WTC11 (cell line): Measurements from ENCODE around the gene PCID2. TPM values are rescaled to one million over a fixed set of nuclear protein-coding genes. Genes with fewer than 3 reads are reported as not detected.

Experiments used
- ATAC-seq: fragments of 200-7000 bp; cut with Tn5 transposase; 2 replicates; pipeline ENCODE4 v1.10.0; 2021; ENCODE audit warnings: mild to moderate bottlenecking, moderate library complexity
- CTCF ChIA-PET: fragments of 300-600 bp; sonication (Branson Sonifier 250); formaldehyde crosslinking; loops from one replicate; lab custom pipeline; 2021; ENCODE audit warnings: antibody characterized with exemption; lab: Charles Lee
- POLR2A ChIA-PET: fragments of 350-600 bp; sonication (Branson Sonifier 250); formaldehyde crosslinking; loops from one replicate; lab custom pipeline; 2021; ENCODE audit warnings: antibody characterized with exemption; lab: Charles Lee
- DNase-seq: peaks from one replicate; pipeline ENCODE4 v3.0.0; 2021; ENCODE audit warnings: low spot score
- H3K27ac Mint-ChIP-seq: 2 replicates; pipeline ENCODE4 v1.8.0; 2021; ENCODE audit warnings: mixed read lengths
- H3K27me3 Mint-ChIP-seq: 2 replicates; pipeline ENCODE4 v1.8.0; 2021; ENCODE audit warnings: low read depth, mild to moderate bottlenecking, moderate library complexity, mixed read lengths
- H3K36me3 Mint-ChIP-seq: 2 replicates; pipeline ENCODE4 v1.8.0; 2021; ENCODE audit warnings: mixed read lengths
- H3K4me1 Mint-ChIP-seq: 2 replicates; pipeline ENCODE4 v1.8.0; 2022; ENCODE audit warnings: mixed read lengths
- H3K4me3 Mint-ChIP-seq: 2 replicates; pipeline ENCODE4 v1.8.0; 2021; ENCODE audit warnings: mild to moderate bottlenecking, moderate library complexity, mixed read lengths
- H3K9me3 Mint-ChIP-seq: 2 replicates; pipeline ENCODE4 v1.8.0; 2021; ENCODE audit warnings: mixed read lengths
- ARID4B ChIP-seq: sonication (generic); formaldehyde crosslinking; IDR thresholded peaks from 2 replicates; pipeline ENCODE4 v1.8.0; 2023; ENCODE audit warnings: missing genetic modification reagents, mild to moderate bottlenecking, borderline replicate concordance
- ATF1 ChIP-seq: sonication (generic); formaldehyde crosslinking; IDR thresholded peaks from 2 replicates; pipeline ENCODE4 v1.8.1; 2023; ENCODE audit warnings: mild to moderate bottlenecking, moderate library complexity, missing genetic modification reagents
- CREM ChIP-seq: sonication (generic); formaldehyde crosslinking; IDR thresholded peaks from 2 replicates; pipeline ENCODE4 v1.8.1; 2022; ENCODE audit warnings: mild to moderate bottlenecking, missing genetic modification reagents, moderate library complexity
- E2F1 ChIP-seq: sonication (generic); formaldehyde crosslinking; IDR thresholded peaks from 2 replicates; pipeline ENCODE4 v1.8.0; 2022; ENCODE audit warnings: mild to moderate bottlenecking, missing genetic modification reagents
- E2F5 ChIP-seq: sonication (generic); formaldehyde crosslinking; IDR thresholded peaks from 2 replicates; pipeline ENCODE4 v1.8.1; 2022; ENCODE audit warnings: mild to moderate bottlenecking, moderate library complexity, missing genetic modification reagents
- FOXP1 ChIP-seq: sonication (generic); formaldehyde crosslinking; IDR thresholded peaks from 2 replicates; pipeline ENCODE4 v1.8.0; 2022; ENCODE audit warnings: missing genetic modification reagents, mild to moderate bottlenecking, moderate library complexity, borderline replicate concordance
- HMGXB4 ChIP-seq: sonication (generic); formaldehyde crosslinking; IDR thresholded peaks from 2 replicates; pipeline ENCODE4 v1.8.1; 2023; ENCODE audit warnings: mild to moderate bottlenecking, moderate library complexity, missing genetic modification reagents
- NFE2L1 ChIP-seq: sonication (generic); formaldehyde crosslinking; IDR thresholded peaks from 2 replicates; pipeline ENCODE4 v1.8.1; 2023; ENCODE audit warnings: missing genetic modification reagents
- PRDM15 ChIP-seq: sonication (generic); formaldehyde crosslinking; IDR thresholded peaks from 2 replicates; pipeline ENCODE4 v1.8.0; 2022; ENCODE audit warnings: missing genetic modification reagents
- RELA ChIP-seq: sonication (generic); formaldehyde crosslinking; IDR thresholded peaks from 2 replicates; pipeline ENCODE4 v1.8.1; 2022; ENCODE audit warnings: missing genetic modification reagents, mild to moderate bottlenecking, borderline replicate concordance
- TEAD1 ChIP-seq: sonication (generic); formaldehyde crosslinking; IDR thresholded peaks from 2 replicates; pipeline ENCODE4 v1.8.0; 2022; ENCODE audit warnings: mild to moderate bottlenecking, missing genetic modification reagents
- TEAD4 ChIP-seq: sonication (generic); formaldehyde crosslinking; IDR thresholded peaks from 2 replicates; pipeline ENCODE4 v1.8.0; 2022; ENCODE audit warnings: mild to moderate bottlenecking, missing genetic modification reagents
- TP53 ChIP-seq: sonication (generic); formaldehyde crosslinking; IDR thresholded peaks from 2 replicates; pipeline ENCODE4 v1.8.1; 2023; ENCODE audit warnings: mild to moderate bottlenecking, missing genetic modification reagents
- USF2 ChIP-seq: sonication (generic); formaldehyde crosslinking; IDR thresholded peaks from 2 replicates; pipeline ENCODE4 v1.8.1; 2023; ENCODE audit warnings: mild to moderate bottlenecking, missing genetic modification reagents, moderate library complexity
- ZBTB43 ChIP-seq: sonication (generic); formaldehyde crosslinking; IDR thresholded peaks from 2 replicates; pipeline ENCODE4 v1.8.1; 2023; ENCODE audit warnings: mild to moderate bottlenecking, missing genetic modification reagents
- ZNF532 ChIP-seq: fragments of 250-450 bp; sonication (Bioruptor Pico); IDR thresholded peaks from 2 replicates; pipeline ENCODE4 v1.9.0; 2021; ENCODE audit warnings: mild to moderate bottlenecking, borderline replicate concordance
- ZNF671 ChIP-seq: fragments of 250-450 bp; sonication (Bioruptor Pico); IDR thresholded peaks from 2 replicates; pipeline ENCODE4 v1.8.0; 2021; ENCODE audit warnings: mild to moderate bottlenecking
- total RNA-seq: library from RNA; stranded (reverse); gene quantifications from 3 replicates; pipeline ENCODE4 v1.2.3, GENCODE V29; 2021

The PCID2 gene
- total RNA-seq, 1 experiment from 2014 or later = 69.4 TPM

GRCh38 chr13:113150550-113151365 lies 57.7 kb downstream of the PCID2 start:
- Mint-ChIP-seq H3K36me3 (no peaks in the 10 kb centered on the region), H3K4me1 (peaks cover 17% of the 10 kb centered on the region), H3K27ac (no peak overlapping the region; the same call in 1 of the 2 replicates), H3K4me3 (no peak overlapping the region), H3K27me3 (peaks cover 25% of the 10 kb centered on the region), H3K9me3 (peaks cover 6% of the 10 kb centered on the region)
- CTCF ChIA-PET = no interaction called here
- ATAC-seq (no peak), DNase-seq (no peak)
- POLR2A ChIA-PET = no interaction called here
- TF ChIP-seq E2F5 (no peak), PRDM15 (CRISPR knock-in tag) (no peak), ARID4B (CRISPR knock-in tag) (no peak), ZNF671 (CRISPR knock-in tag) (no peak), USF2 (no peak), E2F1 (CRISPR knock-in tag) (no peak), TEAD1 (CRISPR knock-in tag) (no peak), ATF1 (CRISPR knock-in tag) (no peak), ZNF532 (CRISPR knock-in tag) (no peak), TP53 (CRISPR knock-in tag) (no peak), RELA (no peak), ZBTB43 (CRISPR knock-in tag) (no peak), CREM (CRISPR knock-in tag) (no peak), TEAD4 (CRISPR knock-in tag) (no peak), FOXP1 (CRISPR knock-in tag) (no peak), NFE2L1 (CRISPR knock-in tag) (no peak), HMGXB4 (CRISPR knock-in tag) (no peak)
